ENCODE measurements around the gene PER1.

DNA sequence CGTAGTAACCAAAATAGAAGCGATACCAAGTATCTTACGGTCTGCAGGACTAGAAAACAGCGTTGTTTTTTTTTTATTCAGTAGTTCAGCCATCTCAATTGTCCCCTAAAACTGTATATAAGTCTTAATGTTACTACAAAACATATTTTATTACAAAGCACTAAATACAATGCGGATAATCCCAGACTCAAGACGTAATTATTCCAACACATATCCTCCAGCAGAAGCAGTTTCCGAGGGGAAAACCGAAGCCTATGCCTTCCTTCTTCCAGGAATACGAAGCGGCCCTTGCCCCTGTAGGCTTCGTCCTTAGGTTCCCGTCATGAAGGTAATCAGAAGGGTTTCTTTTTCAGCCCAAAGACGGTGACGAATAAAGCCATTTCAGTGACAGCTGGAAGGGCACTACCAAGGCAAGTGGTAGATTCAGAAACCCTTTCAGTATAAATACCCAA is 21.7 kb upstream of the PER1 start:
- TF ChIP-seq ZNF384 (IDR thresholded peaks at IDR 0.05): no peak
- no peak for TF ChIP-seq FOXA1 (IDR thresholded peaks at IDR 0.05)
- no peak for TF ChIP-seq FOXM1 (IDR thresholded peaks at IDR 0.05; ENCODE audit: borderline replicate concordance)
- no peak for TF ChIP-seq ELF4 (IDR thresholded peaks at IDR 0.05)
- no peak for TF ChIP-seq L3MBTL2 (conservative IDR thresholded peaks at IDR 0.05)
- no peak for TF ChIP-seq NFRKB (IDR thresholded peaks at IDR 0.05)
- TF ChIP-seq ARNT (IDR thresholded peaks at IDR 0.05): no peak
- no peak for TF ChIP-seq SP1 (IDR thresholded peaks at IDR 0.05)
- TF ChIP-seq TARDBP (IDR thresholded peaks at IDR 0.05): no peak
- no peak for TF ChIP-seq PKNOX1 (IDR thresholded peaks at IDR 0.05)
- TF ChIP-seq BHLHE40 (IDR thresholded peaks at IDR 0.05; ENCODE audit: borderline replicate concordance): no peak
